Epithelial cell of proximal tubule (primary cell): ENCODE measurements around the gene NKAP. TPM values are rescaled to one million over a fixed set of nuclear protein-coding genes. Genes with fewer than 3 reads are reported as not detected.
A peak's percentile ranks its signal among the peaks of the same experiment; 100 is the strongest.
"Not testable (repeated sequence)": the region's sequence is repeated elsewhere in the genome, so short reads cannot be mapped to it uniquely, and the experiment has no call there.

ENCODE experiments used
- DNase-seq: peaks from one replicate; pipeline ENCODE4 v3.0.0-alpha.2; 2011; ENCODE audit warnings: low read depth
- H3K4me3 ChIP-seq: 2 replicates; pipeline ENCODE4 v1.5.1; 2011; ENCODE audit warnings: low read depth, mild to moderate bottlenecking, low read length
- total RNA-seq: library from RNA; depleted of rRNA; stranded (reverse); fragments of >200 nt; gene quantifications from 2 replicates; pipeline ENCODE4 v1.2.3, GENCODE V29; 2015
- TF ChIP-seq, protein P1 (sequence below): conservative IDR thresholded peaks from 2 replicates; pipeline ENCODE4 v1.5.1; 2012; ENCODE audit warnings: low read depth, mild to moderate bottlenecking, low read length

The NKAP gene
- total RNA-seq, 1 donor from 2014 or later: 3.2 TPM

- no peak overlapping the region for H3K4me3 ChIP-seq
- DNase-seq: no peak
- TF ChIP-seq, protein P1, sequence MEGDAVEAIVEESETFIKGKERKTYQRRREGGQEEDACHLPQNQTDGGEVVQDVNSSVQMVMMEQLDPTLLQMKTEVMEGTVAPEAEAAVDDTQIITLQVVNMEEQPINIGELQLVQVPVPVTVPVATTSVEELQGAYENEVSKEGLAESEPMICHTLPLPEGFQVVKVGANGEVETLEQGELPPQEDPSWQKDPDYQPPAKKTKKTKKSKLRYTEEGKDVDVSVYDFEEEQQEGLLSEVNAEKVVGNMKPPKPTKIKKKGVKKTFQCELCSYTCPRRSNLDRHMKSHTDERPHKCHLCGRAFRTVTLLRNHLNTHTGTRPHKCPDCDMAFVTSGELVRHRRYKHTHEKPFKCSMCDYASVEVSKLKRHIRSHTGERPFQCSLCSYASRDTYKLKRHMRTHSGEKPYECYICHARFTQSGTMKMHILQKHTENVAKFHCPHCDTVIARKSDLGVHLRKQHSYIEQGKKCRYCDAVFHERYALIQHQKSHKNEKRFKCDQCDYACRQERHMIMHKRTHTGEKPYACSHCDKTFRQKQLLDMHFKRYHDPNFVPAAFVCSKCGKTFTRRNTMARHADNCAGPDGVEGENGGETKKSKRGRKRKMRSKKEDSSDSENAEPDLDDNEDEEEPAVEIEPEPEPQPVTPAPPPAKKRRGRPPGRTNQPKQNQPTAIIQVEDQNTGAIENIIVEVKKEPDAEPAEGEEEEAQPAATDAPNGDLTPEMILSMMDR: no peak
Measured at GRCh38 chrX:119954374-119954773, 10.8 kb upstream of the NKAP start.

GRCh38 chrX:119948381-119948780, 4.8 kb upstream of the NKAP start:
- no peak overlapping the region for H3K4me3 ChIP-seq
- DNase-seq: no peak
- TF ChIP-seq, protein P1: peak; percentile 40

GRCh38 chrX:119945481-119945880, 1.9 kb upstream of the NKAP start:
- no peak overlapping the region for H3K4me3 ChIP-seq
- TF ChIP-seq, protein P1: no peak
- no peak for DNase-seq

DNA sequence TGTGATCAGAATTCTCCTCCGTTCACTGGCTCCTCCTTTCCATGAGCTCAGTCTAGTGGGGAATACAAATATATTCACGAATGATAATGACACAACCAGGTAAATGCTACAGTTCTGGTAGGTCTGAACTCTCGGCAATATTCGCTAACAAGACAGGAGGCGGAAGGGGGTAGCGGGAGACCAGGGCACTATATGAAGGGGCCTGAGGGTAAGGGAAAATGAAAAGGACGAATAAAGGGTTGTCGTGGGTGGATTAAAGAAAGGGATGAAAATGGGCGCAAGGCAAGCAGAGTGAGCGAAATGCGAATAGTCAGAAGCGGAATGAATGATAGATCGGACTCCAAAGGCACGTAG, 743 bp downstream of the NKAP start:
- TF ChIP-seq, protein P1: no peak
- H3K4me3 ChIP-seq: peak overlapping the region; percentile 74
- no peak for DNase-seq

DNA sequence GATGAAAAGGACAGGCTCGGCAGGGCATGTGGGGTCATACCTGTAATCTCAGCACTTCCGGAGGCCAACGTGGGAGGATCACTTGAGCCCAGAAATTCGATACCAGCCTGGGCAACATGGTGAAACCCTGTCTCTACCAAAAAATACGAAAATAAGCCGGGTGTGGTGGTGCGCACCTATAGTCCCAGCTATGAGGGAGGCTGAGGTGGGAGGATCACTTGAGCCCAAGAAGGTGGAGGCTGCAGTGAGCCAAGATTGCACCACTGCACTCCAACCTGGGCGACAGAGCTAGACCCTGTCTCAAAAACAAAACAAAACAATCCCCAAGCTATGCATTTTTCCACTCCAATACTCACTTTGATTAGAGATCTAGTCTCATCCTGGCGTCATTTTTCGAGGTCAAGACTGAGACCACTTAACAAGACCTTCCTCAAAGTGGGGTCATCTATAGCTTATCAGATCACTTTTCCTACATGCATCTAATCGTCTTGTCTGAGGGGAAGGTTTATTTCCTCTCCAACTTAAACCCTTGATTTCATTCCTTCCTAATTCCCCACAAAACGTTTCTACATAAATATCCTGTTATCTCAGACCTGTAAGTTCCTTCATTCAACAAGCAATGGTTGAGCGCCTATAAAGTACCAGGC, 1.3 kb downstream of the NKAP start:
- H3K4me3 ChIP-seq: peak overlapping the region; percentile 74
- TF ChIP-seq, protein P1: no peak
- no peak for DNase-seq

DNA sequence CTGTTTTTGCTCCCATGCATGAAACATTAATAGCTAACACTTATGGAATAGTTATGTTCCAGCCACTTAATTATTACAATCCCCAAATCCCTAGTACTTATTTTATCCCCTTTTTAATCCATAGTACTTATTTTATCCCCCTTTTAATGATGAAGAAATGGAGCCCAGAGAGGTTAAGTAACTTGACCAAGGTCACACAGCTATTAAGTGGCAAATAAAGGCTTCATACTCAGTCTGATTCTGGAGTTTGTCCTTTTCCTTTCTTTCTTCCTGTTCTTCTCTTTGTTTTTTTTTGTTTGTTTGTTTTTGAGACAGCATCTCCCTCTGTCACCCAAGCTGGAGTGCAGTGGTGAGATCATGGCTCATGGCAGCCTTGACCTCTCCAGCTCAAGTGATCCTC, 2.2 kb downstream of the NKAP start:
- no peak overlapping the region for H3K4me3 ChIP-seq
- TF ChIP-seq, protein P1: no peak
- no peak for DNase-seq

- no peak for DNase-seq
- TF ChIP-seq, protein P1: no peak
- no peak overlapping the region for H3K4me3 ChIP-seq
Measured at GRCh38 chrX:119935215-119935874, 8.2 kb downstream of the NKAP start.

DNA sequence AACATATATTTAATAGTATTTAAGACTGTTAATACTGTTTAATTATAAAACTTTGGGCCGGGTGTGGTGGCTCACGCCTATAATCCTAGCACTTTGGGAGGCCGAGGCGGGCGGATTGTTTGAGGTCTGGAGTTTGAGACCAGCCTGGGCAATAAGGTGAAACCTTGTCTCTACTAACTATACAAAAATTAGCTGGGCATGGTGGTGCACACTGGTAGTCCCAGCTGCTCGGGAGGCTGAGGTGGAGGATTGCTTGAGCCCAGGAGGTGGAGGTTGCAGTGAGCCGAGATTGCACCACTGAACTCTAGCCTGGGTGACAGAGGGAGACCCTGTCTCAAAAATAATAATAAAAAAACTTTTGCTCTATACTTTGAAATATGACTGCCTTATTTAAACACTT, 21.2 kb downstream of the NKAP start:
- DNase-seq, H3K4me3 ChIP-seq: not testable (repeated sequence)
